ENCODE results near the gene SMC1A.

GRCh38 chrX:53435997-53436396 is 13.5 kb upstream of the SMC1A start:
- TF ChIP-seq TCF4 (CRISPR knock-in tag; IDR thresholded peaks at IDR 0.05; ENCODE audit: borderline replicate concordance) (no peak), ZC3H10 (CRISPR knock-in tag; IDR thresholded peaks at IDR 0.05) (no peak), ZFP30 (CRISPR knock-in tag; IDR thresholded peaks at IDR 0.05) (no peak), ZNF565 (CRISPR knock-in tag; conservative IDR thresholded peaks at IDR 0.05; ENCODE audit: low read depth) (no peak), ZFP3 (CRISPR knock-in tag; IDR thresholded peaks at IDR 0.05) (no peak), RARB (CRISPR knock-in tag; IDR thresholded peaks at IDR 0.05) (no peak), CREB5 (CRISPR knock-in tag; IDR thresholded peaks at IDR 0.05; ENCODE audit: low read depth) (no peak), PATZ1 (CRISPR knock-in tag; IDR thresholded peaks at IDR 0.05; ENCODE audit: borderline replicate concordance) (no peak), CSDC2 (CRISPR knock-in tag; IDR thresholded peaks at IDR 0.05) (no peak), BACH2 (CRISPR knock-in tag; IDR thresholded peaks at IDR 0.05; ENCODE audit: borderline replicate concordance) (no peak), ISL1 (CRISPR knock-in tag; IDR thresholded peaks at IDR 0.05) (no peak), SNAI2 (CRISPR knock-in tag; IDR thresholded peaks at IDR 0.05) (no peak), OSR1 (CRISPR knock-in tag; IDR thresholded peaks at IDR 0.05) (no peak)

Data from SK-N-SH treated with all-trans-retinoic acid at 6 μM for 48 hours (cell line).